ENCODE measurements around the gene CCHCR1.

CCHCR1 gene

DNA sequence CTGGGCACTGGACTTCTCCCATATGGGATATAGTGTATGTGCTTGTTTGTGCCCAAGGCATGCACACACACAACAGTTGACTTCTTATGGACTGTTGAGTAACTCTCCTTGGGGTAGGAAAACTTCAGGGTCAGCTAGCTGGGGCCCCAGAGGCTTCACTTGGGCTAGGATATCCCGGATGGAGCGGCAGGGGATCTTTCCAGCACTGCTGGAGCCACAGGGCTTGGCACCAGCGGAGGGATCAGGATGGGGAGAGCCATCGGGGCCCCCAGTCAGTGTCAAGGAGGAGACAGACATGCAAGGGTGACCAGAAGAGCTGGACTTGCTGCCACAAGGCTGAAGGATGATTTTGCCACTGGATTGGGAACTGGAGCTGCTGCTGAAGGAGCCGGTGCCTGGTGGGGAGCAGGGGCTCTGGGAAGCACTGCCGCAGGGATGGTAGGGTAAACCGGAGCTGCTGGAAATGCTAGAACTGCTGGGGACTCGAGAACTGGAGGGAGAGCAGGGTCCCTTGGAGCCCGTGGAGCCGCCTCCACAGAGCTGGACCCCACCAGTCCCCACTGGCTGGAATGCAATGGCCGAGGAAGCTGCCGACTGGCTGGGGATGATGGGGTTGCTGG lies 41.6 kb downstream of the CCHCR1 start:
- Histone ChIP-seq H3K4me1 (peaks cover 31% of the 10 kb centered on the region), H3K36me3 (ENCODE audit: control insufficient read depth, insufficient read depth, low read length) (no peaks in the 10 kb centered on the region), H3K9ac (no peak overlapping the region), H3K27ac (no peak overlapping the region), H3K79me2 (peaks cover 8% of the 10 kb centered on the region), H3K9me3 (ENCODE audit: control insufficient read depth, low read length) (no peaks in the 10 kb centered on the region), H3K27me3 (ENCODE audit: control insufficient read depth, insufficient read depth, low read length) (no peaks in the 10 kb centered on the region), H3K4me3 (ENCODE audit: low read depth, low read length) (no peak overlapping the region), H2AFZ (no peak overlapping the region), H3K4me2 (ENCODE audit: low read length) (no peak overlapping the region)
- TF ChIP-seq, protein P1, sequence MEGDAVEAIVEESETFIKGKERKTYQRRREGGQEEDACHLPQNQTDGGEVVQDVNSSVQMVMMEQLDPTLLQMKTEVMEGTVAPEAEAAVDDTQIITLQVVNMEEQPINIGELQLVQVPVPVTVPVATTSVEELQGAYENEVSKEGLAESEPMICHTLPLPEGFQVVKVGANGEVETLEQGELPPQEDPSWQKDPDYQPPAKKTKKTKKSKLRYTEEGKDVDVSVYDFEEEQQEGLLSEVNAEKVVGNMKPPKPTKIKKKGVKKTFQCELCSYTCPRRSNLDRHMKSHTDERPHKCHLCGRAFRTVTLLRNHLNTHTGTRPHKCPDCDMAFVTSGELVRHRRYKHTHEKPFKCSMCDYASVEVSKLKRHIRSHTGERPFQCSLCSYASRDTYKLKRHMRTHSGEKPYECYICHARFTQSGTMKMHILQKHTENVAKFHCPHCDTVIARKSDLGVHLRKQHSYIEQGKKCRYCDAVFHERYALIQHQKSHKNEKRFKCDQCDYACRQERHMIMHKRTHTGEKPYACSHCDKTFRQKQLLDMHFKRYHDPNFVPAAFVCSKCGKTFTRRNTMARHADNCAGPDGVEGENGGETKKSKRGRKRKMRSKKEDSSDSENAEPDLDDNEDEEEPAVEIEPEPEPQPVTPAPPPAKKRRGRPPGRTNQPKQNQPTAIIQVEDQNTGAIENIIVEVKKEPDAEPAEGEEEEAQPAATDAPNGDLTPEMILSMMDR (IDR thresholded peaks at IDR 0.05): no peak

DNA sequence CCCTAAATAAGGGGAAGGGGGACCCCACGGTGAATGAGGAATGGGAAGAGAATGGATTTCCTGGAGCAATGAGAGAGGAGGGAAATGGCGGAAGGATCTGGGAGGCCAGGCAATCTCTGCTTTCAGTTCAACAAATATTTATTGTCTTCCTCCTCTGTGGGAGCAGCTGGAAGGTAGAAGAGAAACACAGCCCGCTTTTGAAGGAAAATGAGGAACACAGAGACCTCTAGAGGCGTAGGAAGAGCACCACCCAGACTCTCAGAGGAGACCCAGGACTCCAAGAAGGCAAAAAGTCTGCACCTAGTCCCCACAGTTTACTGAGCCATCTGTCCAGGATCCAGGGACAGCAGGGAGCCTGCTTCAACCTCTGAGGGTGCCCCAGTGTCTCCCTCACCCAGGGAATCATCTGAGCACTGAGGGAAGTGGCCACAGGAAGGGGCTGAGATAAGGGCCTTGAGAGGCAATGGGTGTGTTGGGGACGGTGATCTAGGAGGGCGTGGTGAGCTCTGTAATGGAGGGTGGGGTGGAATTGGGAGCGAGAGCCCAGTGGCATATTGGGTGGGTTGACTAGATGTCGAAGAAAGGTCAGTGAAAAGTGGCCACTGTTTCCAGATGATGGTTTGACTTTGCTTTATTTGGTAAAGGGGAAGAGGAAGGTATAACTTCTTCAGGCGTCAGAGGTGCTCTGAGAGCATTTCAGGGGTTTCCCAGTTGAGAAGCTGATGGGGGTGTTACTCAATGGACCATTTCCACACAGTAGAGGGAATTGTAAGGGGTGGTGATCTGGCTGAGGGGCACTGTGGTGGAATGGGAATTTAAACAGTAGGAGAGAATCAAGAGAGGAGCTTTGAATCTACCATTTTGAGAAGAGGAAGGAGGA lies 42.4 kb downstream of the CCHCR1 start:
- no peaks in the 10 kb centered on the region for H3K9me3 ChIP-seq (ENCODE audit: control insufficient read depth, low read length)
- peak overlapping the region; percentile 37 for H3K4me2 ChIP-seq (ENCODE audit: low read length)
- peaks cover 31% of the 10 kb centered on the region for H3K4me1 ChIP-seq
- no peaks in the 10 kb centered on the region for H3K27me3 ChIP-seq (ENCODE audit: control insufficient read depth, insufficient read depth, low read length)
- H3K4me3 ChIP-seq (ENCODE audit: low read depth, low read length): no peak overlapping the region
- peaks cover 8% of the 10 kb centered on the region for H3K79me2 ChIP-seq
- no peak overlapping the region for H3K9ac ChIP-seq
- H3K27ac ChIP-seq: peak overlapping the region; percentile 85
- H2AFZ ChIP-seq: peak overlapping the region; percentile 78
- no peaks in the 10 kb centered on the region for H3K36me3 ChIP-seq (ENCODE audit: control insufficient read depth, insufficient read depth, low read length)
- TF ChIP-seq, protein P1 (IDR thresholded peaks at IDR 0.05): peak; percentile 37

DNA sequence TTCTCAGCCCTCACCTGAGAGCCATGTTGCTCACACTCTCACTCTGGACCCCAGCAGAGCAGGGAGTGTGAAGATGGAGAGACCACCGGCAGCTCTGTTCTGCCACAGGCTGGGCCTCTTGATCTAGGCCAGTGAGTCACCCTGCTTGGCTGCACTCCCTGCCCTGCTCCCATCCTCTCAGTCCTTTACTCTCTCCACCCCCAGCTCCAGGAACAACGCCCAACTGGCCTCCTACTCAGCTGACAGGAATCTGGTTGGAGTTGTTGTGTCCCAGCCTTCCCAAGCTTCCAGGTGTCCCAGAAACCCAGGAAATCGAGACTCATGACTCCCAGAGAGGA lies 43.1 kb downstream of the CCHCR1 start, which contains the start of gene PSORS1C1:
TSS of gene PSORS1C1 (plus strand) at position 260 of the 338 bp plus-strand sequence. CDS start 14,833 bp downstream, outside the sequence.
- Histone ChIP-seq H3K9ac (no peak within 1 kb of the TSS), H3K4me3 (ENCODE audit: low read depth, low read length) (no peak within 1 kb of the TSS)

DNA sequence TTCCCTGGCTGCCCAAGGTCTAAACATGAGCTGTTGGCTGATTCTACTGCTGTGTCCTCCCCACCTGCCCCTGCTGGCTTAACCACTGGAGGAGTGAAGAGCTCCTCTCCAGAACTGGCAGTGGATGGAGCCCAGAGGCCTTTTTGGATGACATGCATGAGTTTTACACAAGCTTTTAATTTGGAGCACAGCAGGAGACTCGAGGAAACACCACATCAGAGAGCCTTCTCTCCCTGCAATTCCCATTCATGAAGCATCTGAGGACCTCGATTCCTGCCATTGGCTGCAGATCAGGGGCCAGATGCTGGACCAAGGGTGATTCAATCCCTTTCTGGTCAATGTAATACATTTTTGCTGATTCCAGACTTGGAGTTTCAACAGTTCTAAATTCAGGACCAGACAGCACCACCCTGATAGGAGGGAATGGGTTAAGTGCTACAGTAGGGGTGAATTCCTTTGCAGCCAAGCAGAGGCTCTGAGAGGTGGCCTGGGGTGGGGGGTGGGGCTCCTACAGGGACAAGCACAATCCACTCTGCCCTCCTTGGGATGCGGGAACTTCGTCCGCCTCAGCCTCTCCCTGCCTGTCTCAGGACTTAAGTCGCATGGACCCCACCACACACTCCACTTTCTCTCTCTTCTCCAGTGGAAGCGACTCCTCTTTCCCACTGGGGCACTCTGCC lies 43.6 kb downstream of the CCHCR1 start:
- no peaks in the 10 kb centered on the region for H3K27me3 ChIP-seq (ENCODE audit: control insufficient read depth, insufficient read depth, low read length)
- TF ChIP-seq, protein P1 (IDR thresholded peaks at IDR 0.05): no peak
- H3K79me2 ChIP-seq: peaks cover under 1% of the 10 kb centered on the region
- H3K27ac ChIP-seq: peak overlapping the region; percentile 85
- no peaks in the 10 kb centered on the region for H3K36me3 ChIP-seq (ENCODE audit: control insufficient read depth, insufficient read depth, low read length)
- H3K4me2 ChIP-seq (ENCODE audit: low read length): no peak overlapping the region
- no peaks in the 10 kb centered on the region for H3K9me3 ChIP-seq (ENCODE audit: control insufficient read depth, low read length)
- H3K9ac ChIP-seq: no peak overlapping the region
- H3K4me3 ChIP-seq (ENCODE audit: low read depth, low read length): no peak overlapping the region
- H3K4me1 ChIP-seq: peaks cover 28% of the 10 kb centered on the region
- H2AFZ ChIP-seq: peak overlapping the region; percentile 78

More for the DNA sequence above, 43.1 kb downstream of the CCHCR1 start, which contains the start of gene PSORS1C1:
- H3K79me2 ChIP-seq: peaks cover 6% of the 10 kb centered on the region
- no peaks in the 10 kb centered on the region for H3K27me3 ChIP-seq (ENCODE audit: control insufficient read depth, insufficient read depth, low read length)
- H2AFZ ChIP-seq: peak within 1 kb of the TSS; percentile 78
- no peaks in the 10 kb centered on the region for H3K36me3 ChIP-seq (ENCODE audit: control insufficient read depth, insufficient read depth, low read length)
- H3K4me2 ChIP-seq (ENCODE audit: low read length): peak within 1 kb of the TSS; percentile 37
- H3K27ac ChIP-seq: peak within 1 kb of the TSS; percentile 85
- peaks cover 31% of the 10 kb centered on the region for H3K4me1 ChIP-seq
- H3K9me3 ChIP-seq (ENCODE audit: control insufficient read depth, low read length): no peaks in the 10 kb centered on the region
- TF ChIP-seq, protein P1 (IDR thresholded peaks at IDR 0.05): no peak
